GM21786 (cell line): ENCODE results near the gene RAB6C.
"Not testable (repeated sequence)": the region's sequence is repeated elsewhere in the genome, so short reads cannot be mapped to it uniquely, and the experiment has no call there.

Source experiments
- ATAC-seq: cut with Tn5 transposase; IDR thresholded peaks from one replicate; pipeline ENCODE4 v1.9.1; 2021; ENCODE audit not compliant: unreplicated experiment

RAB6C gene

DNA sequence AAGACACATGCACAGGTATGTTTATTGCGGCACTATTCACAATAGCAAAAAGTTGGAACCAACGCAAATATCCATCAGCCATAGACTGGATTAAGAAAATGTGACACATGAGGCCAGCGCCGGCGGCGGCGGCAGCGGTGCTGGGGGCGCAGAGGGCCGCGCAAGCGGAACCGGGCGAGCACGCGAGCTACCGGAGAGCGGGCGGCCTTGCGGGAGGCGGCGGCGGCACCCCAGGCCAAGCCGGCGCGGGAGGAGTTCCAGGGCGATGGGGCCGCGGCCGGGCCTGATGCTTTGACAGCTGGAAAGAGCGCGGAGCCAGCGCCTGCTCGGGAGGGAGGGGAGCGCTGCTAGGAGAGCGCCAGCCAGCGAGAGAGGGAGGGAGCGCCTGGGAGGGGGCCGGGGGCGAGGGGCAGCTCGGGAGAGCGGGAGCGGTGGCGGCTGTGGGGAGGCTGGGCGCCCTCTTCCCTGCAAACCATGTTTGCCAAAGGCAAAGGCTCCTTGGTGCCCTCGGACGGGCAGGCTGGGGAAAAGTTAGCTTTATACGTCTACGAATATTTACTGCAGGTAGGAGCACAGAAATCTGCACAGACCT is 13.0 kb downstream of the RAB6C start:
- not testable (repeated sequence) for ATAC-seq

DNA sequence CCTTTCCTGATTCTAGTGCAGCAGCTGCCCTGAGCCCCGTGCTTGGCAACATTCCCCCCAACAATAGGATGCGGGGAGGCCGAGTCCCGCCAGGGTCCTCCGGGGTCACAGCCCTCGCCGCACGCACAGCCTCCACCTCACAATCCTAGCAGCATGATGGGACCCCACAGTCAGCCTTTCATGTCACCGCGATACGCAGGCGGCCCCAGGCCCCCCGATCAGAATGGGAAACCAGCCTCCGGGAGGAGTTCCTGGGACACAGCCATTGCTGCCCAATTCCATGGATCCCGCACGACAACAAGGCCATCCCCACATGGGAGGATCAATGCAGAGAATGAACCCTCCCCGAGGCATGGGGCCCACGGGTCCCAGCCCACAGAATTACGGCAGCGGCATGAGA is 13.7 kb downstream of the RAB6C start:
- ATAC-seq, result not testable (repeated sequence)

GRCh38 chr2:129996657-129997237 is 17.3 kb downstream of the RAB6C start:
- not testable (repeated sequence) for ATAC-seq

GRCh38 chr2:129998771-129999170 is 19.3 kb downstream of the RAB6C start:
- ATAC-seq, result not testable (repeated sequence)

DNA sequence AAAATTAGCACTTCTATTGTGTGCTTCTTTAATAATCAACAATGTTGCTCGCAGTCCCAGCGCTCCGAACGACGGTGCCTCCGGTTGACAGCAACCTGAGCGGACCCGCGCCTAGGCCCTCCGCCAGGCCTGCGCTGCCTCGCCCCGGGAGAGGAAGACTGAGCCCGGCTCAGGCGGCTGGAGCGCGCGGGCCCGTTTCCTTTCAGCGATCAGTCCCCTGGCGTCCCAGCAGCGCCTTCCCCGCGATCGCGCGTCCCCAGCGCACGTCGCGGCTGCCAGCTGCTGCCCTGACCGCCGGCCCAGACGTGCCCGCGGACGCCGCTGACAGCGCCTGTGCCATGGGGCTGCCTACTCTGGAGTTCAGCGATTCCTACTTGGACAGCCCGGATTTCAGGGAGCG is 26.4 kb downstream of the RAB6C start:
- ATAC-seq, result not testable (repeated sequence)

DNA sequence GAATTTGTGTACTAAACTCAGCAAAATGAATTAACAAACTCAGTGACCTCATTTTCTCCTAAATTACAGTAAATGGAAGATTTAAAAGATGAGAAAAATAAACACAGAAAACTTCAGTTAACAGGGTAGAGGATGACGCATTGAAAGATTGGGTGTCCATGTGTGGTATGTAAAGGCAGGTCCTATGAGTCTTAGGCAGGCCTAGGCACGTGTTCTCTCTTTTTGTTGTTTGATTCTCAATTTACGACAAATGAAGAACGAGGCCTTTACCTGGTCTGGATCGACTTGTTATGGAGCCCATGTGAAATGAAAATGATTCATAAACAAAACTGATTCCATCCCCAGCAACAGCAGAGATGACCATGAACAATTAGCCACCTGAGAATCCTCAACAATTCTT is 37.2 kb downstream of the RAB6C start:
- not testable (repeated sequence) for ATAC-seq

- ATAC-seq, result no peak
Measured at GRCh38 chr2:130019402-130019801, 39.9 kb downstream of the RAB6C start.

GRCh38 chr2:130020069-130020468 is 40.6 kb downstream of the RAB6C start:
- ATAC-seq, result not testable (repeated sequence)

- ATAC-seq, result not testable (repeated sequence)
Measured at GRCh38 chr2:130025931-130026330, 46.5 kb downstream of the RAB6C start.
